Fibroblast of skin of right biceps (primary cell): ENCODE measurements around the gene ZMYM2.

Source experiments
- DNase-seq: peaks from one replicate; pipeline ENCODE4 v3.0.0-alpha.2; 2013

ZMYM2 gene

DNA sequence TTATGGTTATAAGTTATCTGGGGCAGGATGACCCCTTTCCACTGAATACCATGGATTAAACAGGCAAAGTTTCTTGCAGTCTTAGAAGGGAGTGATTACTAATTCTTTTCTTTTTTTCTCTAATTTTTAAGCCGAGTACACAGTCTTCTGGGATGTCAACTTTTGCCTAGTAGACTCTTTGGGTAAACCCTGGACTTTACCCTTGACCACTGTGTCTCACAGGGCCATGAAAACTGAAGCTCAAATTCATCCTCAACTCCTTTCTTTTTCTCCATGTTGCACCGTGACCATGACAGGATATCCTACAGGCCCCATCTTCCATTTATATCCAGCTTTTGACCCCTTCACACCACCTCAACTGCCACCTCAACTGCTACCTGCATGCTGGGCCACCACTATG lies 150.5 kb downstream of the ZMYM2 start:
- no peak for DNase-seq

DNA sequence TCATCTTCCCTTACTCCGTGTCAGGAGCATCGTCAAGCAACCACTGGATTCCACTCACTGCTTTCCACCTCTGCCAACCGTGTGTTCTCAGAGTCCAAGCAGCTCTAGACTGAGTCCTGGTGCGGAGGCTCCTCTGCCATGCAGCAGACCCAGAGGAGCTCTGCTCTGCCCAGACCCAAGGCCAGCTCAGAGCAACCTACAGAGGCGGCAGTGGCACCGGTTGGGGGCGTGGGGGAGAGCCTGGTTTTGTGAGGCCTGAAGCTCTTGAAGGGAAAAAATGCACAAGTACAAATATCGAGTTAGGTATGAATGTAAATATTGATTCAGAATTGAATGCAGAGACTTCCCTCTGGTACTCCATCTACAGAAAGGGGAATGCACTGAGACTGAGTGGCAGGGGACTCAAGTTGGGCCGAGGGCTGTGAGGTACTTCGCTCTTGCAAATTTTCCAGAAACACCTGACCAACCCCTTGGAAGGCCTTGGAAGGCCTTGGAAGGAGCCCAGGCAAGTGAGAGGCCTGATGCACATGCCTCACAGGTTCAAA lies 155.6 kb downstream of the ZMYM2 start:
- DNase-seq = no peak

DNA sequence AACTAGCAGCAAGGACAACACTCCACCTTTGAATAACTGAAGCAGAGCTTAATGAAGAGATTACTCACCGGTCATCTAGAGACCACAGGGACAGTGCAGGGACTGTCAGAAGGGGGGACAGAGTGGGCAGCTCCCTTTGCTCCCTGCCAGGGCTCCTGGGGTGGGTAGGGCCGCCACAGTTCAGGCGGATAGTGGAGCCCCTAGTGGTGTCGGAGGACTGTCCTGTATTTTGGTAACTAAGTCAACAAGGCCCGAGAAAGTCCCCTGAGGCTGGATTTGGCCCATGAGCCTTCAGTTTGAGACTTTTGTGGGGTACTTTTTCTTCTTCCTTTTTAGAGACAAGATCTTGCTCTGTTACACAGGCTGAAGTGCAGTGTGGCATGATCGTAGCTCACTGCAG lies 157.7 kb downstream of the ZMYM2 start:
- DNase-seq = no peak

DNA sequence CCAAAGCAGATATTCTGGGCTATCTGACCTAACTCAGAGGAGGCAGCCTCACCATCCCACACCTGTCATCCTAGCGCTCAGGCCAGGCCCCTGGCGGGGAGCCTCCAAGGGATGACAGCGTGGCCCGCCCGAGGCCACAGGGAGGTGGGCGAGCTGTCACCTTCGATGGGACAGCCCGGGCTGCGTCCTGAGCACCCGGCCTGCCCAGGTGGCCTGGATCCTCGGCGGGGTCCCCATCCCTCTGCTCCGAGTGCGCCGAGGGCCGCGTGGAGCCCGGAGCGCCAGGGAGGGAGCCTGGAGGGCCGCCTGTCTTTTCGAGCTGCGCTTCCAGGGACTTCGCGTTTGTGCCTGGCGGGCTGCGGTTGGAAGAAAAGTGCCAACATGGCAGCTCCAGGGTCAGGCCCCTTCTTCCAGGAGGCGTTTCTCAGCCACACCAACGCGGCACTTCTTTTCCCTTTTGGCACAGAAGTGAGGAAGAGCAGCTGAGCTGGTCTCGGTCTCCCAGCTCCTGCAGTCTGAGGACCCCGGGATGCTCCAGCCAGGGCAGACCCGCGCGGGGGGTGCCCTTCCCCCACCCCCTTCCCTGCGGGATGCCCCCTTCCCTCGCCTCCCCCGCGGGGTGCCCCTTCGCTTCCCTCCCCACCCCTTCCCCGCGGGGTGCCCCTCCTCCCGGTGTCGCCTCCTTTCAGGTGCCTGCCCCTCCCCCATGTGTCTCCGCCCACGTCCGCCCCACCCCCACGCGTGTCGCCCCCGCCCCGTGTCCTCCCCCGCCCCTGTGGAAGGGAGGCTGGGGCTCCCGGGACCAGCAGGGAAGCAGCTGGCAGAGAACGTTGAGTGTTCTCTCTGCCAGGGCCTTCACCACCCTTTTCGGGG lies 160.0 kb downstream of the ZMYM2 start:
- peak; percentile 56 for DNase-seq

DNA sequence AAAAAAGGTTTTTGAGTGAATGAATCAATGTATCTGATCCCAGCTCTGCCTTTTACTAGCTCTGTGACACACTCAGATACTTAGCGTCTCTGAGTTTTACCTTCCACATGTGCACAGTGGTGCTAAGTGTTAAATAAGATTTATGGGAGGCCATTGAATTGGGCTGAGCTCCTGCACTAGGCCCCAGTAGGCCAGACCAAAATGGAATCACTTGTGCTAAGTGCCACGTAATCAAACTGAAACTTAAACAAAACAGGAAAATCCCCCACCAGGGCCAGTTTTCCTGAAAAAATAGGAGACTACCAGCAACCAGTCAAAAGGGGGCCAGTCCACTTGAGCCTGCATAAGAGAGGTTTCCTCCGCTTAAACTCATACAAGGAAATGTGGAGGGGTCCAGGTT lies 161.4 kb downstream of the ZMYM2 start:
- no peak for DNase-seq

DNA sequence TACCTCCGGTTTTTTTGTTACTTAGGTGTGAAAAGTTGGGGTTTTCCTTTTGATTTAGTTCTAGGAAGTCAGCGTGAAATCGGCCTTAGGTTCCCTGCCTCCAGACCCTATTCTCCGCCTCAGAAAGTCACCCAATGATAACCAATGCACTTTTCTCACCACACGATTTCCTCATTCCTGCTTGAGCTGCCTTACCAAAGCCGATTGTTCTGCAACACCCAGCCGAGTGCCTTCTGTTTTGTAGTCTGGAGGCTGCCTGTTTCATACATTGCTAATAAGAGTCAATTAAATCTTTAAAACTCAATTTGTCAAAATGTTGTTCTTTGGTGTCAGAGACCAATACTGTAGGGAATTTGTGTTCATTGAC lies 162.6 kb downstream of the ZMYM2 start:
- no peak for DNase-seq

DNA sequence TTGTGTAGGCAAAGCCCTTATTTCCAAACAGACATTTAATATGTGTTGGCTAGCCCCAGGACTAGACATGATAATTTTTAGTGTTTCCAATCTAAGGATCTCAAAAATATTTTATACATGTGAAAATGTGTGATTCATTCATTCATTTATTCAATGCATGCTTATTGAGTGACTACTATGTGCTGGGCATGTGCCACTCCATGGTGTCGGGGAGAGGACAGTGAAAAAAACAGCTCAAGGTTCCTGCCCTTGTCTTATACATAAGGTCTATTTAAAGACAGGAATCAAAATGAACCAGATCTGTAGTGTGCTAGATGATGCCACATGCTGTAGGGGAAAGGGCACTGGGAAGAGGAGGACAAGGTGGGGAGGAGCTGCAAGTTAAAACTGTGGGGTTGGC lies 165.8 kb downstream of the ZMYM2 start:
- DNase-seq = peak; percentile 49

DNA sequence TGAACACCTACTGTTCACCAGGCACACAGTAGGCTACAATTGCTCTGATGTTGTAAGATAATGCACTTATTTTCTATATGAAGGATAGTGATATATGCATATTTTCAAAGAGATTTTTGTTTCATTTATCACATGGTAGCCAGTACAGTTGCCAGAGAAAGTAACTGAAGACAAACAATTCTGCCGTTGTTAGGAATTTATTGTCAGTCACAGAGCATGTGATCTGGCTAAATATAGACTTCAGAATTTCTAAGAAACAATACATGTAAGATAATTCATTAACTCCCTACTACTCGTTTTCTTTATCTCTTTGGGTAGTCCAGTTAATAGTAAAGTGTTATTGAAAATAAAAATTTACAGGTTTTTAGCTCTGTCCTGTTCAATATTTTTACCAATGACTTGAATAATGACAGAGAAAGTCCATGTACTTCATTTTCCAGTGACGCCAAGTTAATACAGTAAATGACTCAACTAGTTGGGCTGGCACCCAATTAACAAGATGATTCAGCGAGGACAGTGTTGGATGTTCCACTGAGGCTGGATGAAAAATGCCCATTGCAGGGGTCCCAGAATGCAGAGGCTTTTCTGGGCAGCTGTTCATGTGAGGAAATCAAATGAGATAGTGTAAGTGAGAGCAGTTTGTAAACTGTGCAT lies 166.7 kb downstream of the ZMYM2 start:
- DNase-seq = peak; percentile 73

DNA sequence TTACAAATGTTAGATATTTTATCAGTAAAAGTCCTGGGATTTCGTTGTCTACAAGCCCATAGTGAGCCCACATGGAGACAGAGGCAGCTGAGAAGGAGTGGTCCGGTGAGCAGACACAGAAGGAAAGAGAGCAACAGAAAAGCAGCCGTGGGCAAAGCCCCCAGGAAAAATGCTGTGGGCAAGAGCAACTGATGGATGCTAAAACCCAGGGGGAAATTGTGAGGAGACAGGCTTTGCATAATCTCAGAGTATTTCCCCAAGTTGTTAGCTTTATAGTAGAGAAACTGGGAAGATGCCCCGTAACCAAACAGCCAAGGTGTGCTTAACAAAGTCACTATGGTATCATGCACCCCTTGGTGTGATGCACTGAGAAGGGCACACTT lies 167.2 kb downstream of the ZMYM2 start:
- DNase-seq = no peak

DNA sequence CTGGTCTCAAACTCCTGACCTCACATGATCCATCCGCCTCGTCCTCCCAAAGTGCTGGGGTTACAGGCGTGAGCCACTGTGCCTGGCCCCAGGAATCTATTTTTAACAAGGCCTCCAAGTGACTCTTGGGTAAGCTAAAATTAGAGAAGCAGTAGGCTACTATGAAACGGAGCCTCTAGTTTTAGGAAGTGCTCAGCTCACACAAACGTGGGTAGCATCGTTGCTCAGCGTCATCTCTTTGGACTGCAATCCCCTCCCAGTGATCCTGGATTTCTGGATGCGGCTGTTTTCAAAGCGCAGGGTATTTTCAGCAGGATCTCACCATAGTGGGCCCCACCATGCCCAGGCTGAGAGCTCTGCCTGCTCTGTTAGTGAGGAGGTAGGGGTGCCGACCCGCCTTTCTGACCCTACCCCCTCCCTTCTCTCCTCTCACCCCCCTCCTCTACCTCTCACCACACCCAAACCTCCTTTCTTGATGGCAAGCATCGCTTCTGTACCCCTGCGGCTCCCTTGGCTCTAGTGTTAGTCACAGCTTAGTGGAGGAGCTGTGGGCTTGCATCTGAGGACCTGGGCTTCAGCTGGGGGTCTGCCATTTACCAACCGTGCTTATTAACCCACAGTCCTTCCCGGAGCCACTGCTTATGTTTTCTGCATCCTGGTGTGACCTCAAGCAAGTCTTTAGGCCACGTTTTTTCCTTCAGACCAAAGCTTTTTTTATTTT lies 168.2 kb downstream of the ZMYM2 start:
- DNase-seq = no peak

DNA sequence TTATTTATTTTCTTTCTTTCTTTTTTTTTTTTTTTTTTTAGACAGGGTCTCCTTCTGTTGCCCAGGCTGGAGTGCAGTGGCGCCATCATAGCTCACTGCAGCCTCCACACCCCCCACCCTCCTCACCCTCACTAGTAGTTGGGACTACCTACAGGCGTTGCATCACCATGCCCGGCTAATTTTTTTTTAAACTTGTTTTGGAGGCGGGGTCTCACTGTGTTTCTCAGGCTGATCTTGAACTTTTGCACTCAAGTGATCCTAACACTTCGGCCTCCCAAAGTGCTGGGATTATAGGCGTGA lies 168.7 kb downstream of the ZMYM2 start:
- peak; percentile 23 for DNase-seq

DNA sequence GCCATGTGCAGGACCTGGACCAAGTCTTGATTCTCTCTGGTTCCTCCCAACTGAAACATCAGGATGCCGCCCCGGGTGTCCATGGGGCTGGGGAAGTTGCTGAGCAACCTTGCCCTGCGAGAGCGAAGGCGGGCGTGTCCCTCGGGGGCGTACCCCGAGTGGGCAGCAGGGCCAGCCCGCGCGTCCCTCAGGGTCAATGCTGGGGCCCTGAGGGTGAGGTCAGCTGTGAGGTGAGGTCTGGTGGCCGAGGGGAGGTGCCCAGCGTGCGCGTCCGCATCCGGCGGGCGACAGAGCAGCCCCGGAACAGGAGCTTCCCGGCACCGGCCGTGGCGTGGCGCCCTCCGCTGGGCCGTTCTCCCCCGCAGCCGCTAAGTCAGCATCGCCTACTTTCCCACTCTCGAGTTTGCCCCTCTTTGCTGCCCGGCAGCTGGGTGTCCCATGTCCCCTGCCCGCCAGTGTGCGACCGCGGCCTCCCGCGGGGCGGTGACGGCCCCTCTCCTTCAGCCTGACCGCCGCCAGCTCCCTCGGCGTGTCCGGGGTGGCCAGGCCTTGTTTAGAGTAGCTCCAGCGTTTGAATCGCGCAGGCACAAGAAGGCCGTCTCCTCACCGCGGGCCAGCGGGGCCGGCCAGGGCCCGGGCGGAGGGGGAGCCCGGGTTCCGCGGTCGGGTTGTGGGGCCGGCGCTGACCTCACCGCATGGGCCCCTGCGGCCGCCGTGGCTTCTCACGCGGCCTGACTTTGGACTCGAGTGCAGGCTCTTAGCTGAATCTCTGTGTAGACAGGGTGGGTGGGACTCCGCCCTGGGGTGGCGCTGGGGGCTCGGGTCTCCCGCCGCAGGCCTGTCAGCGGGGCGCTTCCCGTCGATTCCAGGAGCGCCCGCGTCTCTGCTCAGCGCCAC lies 169.3 kb downstream of the ZMYM2 start:
- peak; percentile 45 for DNase-seq

DNA sequence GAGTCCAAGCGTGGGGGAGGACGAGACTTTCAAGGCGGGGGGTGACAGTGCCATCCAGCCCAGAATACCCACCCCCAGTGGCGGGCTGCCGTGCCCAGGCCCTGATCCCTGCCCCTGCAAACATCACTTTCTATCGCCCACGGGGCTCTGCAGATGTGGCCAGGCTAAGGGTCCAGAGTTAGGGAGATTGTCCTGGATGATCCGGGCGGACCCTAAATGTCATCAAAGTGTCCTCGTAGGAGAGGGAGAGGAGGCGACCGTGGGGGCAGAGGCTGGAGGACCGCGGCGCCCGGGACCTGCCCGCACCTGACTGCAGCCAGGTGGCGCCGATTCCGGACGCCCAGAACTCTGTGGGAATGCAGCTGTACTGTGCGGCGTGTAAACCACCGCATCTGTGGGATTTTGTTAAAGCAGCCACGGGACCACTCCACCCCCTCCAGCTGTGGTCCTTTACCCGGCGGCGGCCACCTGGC lies 170.0 kb downstream of the ZMYM2 start:
- no peak for DNase-seq

DNA sequence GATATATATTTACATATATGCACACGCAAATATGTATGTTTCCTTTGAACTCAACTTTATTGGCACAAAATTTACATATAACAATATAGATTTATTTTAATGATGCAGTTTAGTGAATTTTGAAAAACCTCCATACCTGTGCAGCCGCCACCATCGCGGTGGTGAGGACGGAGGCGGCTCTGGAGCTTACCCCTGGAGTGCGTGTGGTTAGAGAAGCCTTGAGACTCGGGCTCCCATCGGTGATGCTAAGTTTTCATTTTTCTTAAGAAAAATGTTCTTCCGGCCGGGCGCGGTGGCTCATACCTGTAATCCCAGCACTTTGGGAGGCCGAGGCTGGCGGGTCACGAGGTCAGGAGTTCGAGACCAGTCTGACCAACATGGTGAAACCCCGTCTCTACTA lies 170.5 kb downstream of the ZMYM2 start:
- DNase-seq = no peak

DNA sequence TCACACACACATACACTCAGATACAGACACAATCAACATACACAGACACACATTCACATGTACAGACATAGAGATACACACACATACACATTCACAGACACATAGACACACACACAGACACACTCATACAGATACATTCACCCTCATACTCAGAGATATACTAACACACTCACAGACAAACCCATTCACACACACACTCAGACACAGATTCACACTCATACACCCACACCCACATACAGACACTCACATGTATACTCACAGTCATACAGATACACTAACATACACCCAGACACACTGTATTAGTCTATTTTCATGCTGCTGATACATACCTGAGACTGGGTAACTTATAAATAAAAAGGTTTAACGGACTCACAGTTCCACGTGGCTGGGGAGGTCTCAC lies 171.5 kb downstream of the ZMYM2 start:
- no peak for DNase-seq

DNA sequence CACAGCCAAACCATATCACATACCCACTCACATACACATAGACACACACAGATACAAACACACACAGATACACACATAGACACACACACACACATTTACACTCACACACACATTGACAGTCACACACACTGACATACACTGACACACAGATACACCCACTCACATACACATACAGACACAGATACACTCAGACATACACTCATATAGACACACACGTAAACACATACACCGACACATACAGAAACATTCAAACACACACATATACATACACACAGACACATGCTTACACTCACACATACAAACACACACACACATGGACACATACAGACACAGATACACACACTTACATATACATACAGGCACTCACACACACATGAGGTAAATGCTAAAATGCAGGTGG lies 172.1 kb downstream of the ZMYM2 start:
- no peak for DNase-seq

DNA sequence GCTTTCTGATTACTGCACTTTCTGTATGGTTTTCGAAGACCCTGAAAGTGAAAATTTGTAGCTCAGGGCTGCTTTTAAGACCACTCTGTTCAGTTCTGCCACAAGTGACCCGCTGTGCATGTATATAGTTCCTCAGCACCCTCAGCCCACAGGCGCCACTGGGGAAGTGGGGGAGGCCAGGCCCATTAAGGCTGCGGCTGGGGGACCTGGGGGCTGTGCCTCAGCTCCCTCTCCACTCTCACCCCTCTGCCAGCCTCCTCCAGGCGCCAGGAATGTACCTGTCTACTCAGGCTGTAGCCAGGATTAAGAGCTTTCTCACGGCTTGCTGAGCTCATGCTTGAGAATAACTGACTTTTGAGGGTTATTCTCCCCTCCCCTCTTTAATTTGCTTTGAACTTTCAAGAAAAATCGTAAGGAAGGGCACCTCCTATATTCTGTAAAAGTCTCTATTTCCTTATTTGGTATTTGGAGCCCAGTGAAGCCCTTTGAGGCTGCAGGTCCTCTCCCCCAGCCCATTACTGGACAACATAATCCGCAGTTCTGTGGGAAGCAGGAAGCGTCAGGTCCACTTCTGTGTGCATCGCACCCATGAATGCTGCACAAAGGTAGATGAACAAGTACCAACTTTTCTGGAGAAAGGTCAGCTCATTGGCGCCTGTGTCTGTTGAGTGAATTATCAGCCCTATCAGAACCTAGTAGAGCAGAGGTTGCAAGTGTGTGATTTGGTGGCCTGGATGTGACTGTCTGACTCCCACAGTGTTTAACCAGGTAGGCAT lies 172.7 kb downstream of the ZMYM2 start:
- no peak for DNase-seq

DNA sequence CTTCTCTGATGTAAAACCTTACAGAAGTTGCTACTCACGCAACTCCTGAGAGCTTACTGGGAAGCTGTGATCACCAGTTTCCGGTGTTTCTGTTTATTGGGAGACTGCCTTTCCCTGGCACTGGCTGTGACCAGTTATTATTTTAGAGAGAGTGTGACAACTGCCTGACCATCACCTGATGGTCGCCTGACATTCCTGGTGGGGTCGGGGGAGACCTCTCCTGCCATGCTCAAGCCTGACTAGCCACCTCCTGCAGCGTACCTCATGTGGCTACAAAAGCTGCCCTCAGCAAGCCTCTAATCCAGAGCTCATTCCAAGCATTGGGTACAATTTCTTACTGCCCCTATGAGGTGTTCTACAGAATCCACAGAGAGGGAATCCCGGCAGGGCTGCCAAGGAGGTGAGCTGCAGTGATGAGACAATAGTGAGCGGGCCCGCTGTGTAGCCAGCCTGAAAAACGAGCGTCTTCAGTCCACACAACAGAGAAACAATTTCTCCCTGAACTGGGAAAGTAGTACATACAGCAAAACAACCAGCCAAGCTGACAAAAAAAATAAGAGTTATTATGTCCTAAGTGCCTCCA lies 173.6 kb downstream of the ZMYM2 start:
- no peak for DNase-seq

DNA sequence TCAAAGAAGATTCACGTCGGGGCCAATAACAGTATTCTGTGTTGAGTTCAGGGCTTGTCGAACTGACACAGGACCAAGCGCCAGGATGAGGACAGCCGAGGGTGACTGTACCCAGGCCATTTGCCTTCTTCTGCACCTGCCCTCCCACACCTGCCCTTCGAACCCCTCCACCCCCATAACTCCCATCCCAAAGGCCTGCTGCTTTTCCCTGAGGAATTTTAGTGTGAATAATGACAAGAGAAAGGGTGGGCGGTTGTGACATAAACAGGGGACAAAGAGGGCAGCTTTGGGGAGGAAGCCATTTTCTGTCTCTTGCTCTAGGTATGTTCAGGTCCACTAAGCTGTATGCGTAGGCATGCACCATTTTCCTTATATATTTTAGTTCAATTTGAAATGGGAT lies 176.2 kb downstream of the ZMYM2 start:
- DNase-seq = no peak

DNA sequence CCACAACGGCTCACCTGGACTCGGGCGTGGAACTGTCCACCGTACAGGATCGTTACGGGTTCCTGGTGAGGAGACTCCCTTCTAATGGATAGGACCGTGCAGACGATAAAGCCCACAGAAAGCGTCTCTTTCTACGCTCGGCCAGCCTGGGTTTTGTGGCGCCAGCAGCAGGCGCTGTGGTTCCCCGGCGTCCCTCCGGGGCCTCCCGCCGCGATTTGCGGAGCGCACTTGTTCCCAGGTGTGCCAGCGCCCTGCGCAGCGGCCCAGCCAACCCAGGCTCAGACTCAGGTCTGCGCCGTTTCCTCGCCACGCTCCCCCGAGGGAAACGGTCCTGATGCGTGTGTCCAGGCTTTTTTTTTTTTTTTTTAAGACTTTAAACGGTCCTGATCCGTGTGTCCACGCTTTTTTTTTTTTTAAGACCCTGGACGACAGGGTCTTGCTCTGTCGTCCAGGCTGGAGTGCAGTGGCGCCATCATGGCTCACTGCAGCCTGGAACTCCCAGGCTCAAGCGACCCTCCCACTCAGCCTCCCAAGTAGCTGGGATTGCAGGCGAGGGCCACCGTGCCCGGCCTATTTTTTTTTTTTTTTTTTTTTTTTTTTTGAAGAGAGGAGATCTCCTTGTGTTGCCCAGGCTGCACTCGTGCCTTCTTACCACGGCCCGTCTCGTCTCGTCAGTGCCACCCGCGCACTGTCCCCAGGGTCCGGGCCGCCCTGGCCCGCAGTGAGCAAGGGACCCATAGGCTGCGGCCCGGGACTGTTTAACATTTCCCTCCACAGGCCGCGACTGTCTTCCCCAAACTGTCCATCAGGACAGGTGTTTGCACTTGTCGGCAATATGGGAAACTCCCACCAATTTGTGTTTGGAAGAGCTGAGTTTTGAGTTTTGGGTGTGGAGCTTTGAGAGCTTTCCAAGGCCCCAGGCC lies 178.5 kb downstream of the ZMYM2 start:
- no peak for DNase-seq
